Large intestine (tissue), 3 donors: ENCODE measurements around the gene MYH11. TPM values are rescaled to one million over a fixed set of nuclear protein-coding genes. Genes with fewer than 3 reads are reported as not detected.

Experiments
- DNase-seq, 2 donors: peaks; one replicate each; pipeline versions ENCODE4 v3.0.0 to v3.0.0-alpha.2; 2013
- H3K27ac ChIP-seq: one replicate; pipeline ENCODE4 v1.5.1; 2013; ENCODE audit warnings: low read length
- H3K27me3 ChIP-seq: 2 replicates; pipeline ENCODE4 v1.6.1; 2013; ENCODE audit warnings: low read length; ENCODE audit not compliant: control insufficient read depth, insufficient read depth
- H3K36me3 ChIP-seq: 2 replicates; pipeline ENCODE4 v1.6.1; 2013; ENCODE audit warnings: low read length; ENCODE audit not compliant: control insufficient read depth, insufficient read depth
- H3K4me1 ChIP-seq: one replicate; pipeline ENCODE4 v1.6.1; 2013; ENCODE audit warnings: low read length; ENCODE audit not compliant: control insufficient read depth, insufficient read depth
- H3K4me3 ChIP-seq: one replicate; pipeline ENCODE4 v1.5.1; 2013; ENCODE audit warnings: low read length
- H3K9me3 ChIP-seq: one replicate; pipeline ENCODE4 v1.6.1; 2013; ENCODE audit warnings: mild to moderate bottlenecking, low read depth, low read length, moderate library complexity; ENCODE audit not compliant: control insufficient read depth
- WGBS: methylation state at CpG from one replicate; pipeline ENCODE4 v1.1.5; 2013; ENCODE audit warnings: low lambda C conversion rate; ENCODE audit not compliant: insufficient coverage; 5-methylcytosine and 5-hydroxymethylcytosine counted together
- polyA plus RNA-seq: library from polyadenylated mRNA; unstranded; fragments of 120-200 nt; gene quantifications from one replicate; pipeline ENCODE4 v1.2.1, GENCODE V29; 2013

Gene MYH11
- polyA plus RNA-seq, 1 donor, result 401 TPM

- DNase-seq, result peak; percentile 64 to 83
- no CpG with 5 or more reads among the region's 18 CpGs for WGBS
- Histone ChIP-seq H3K4me3 (no peak overlapping the region), H3K27ac (no peak overlapping the region), H3K4me1 (no peaks in the 10 kb centered on the region), H3K36me3 (peaks cover 23% of the 10 kb centered on the region), H3K27me3 (no peaks in the 10 kb centered on the region), H3K9me3 (no peaks in the 10 kb centered on the region)
These were observed 130.1 kb downstream of the MYH11 start for GRCh38 chr16:15726715-15727114.

GRCh38 chr16:15725641-15726240 is 131.1 kb downstream of the MYH11 start:
- Histone ChIP-seq H3K36me3 (peaks cover 32% of the 10 kb centered on the region), H3K4me3 (no peak overlapping the region), H3K27ac (no peak overlapping the region), H3K4me1 (no peaks in the 10 kb centered on the region), H3K9me3 (no peaks in the 10 kb centered on the region), H3K27me3 (no peaks in the 10 kb centered on the region)
- 86% methylated on average over 1 of the region's 5 CpGs for WGBS
- DNase-seq, result no peak

GRCh38 chr16:15723808-15724207 is 133.0 kb downstream of the MYH11 start:
- WGBS, result 100% methylated on average over 1 of the region's 7 CpGs
- DNase-seq, result no peak
- H3K27ac ChIP-seq, result no peak overlapping the region
- H3K36me3 ChIP-seq, result peaks cover 41% of the 10 kb centered on the region
- H3K4me3 ChIP-seq, result no peak overlapping the region
- H3K4me1 ChIP-seq, result no peaks in the 10 kb centered on the region
- no peaks in the 10 kb centered on the region for H3K9me3 ChIP-seq
- no peaks in the 10 kb centered on the region for H3K27me3 ChIP-seq

GRCh38 chr16:15721018-15721417 is 135.8 kb downstream of the MYH11 start:
- no peak for DNase-seq
- peaks cover 56% of the 10 kb centered on the region for H3K36me3 ChIP-seq
- WGBS, result no CpG with 5 or more reads among the region's 14 CpGs
- H3K4me3 ChIP-seq, result no peak overlapping the region
- H3K27me3 ChIP-seq, result no peaks in the 10 kb centered on the region
- no peaks in the 10 kb centered on the region for H3K4me1 ChIP-seq
- no peak overlapping the region for H3K27ac ChIP-seq
- H3K9me3 ChIP-seq, result no peaks in the 10 kb centered on the region

GRCh38 chr16:15716694-15717447 is 140.0 kb downstream of the MYH11 start:
- WGBS, result 80% methylated on average over 1 of the region's 23 CpGs
- Histone ChIP-seq H3K9me3 (no peaks in the 10 kb centered on the region), H3K4me1 (no peaks in the 10 kb centered on the region), H3K4me3 (no peak overlapping the region), H3K27ac (no peak overlapping the region), H3K27me3 (no peaks in the 10 kb centered on the region), H3K36me3 (peaks cover 43% of the 10 kb centered on the region)
- DNase-seq, result no peak

- Histone ChIP-seq H3K9me3 (no peaks in the 10 kb centered on the region), H3K4me3 (no peak overlapping the region), H3K27me3 (no peaks in the 10 kb centered on the region), H3K36me3 (peaks cover 34% of the 10 kb centered on the region), H3K27ac (no peak overlapping the region), H3K4me1 (no peaks in the 10 kb centered on the region)
- no CpG with 5 or more reads among the region's 5 CpGs for whole genome bisulfite sequencing
- no peak for DNase-seq
These were observed 141.6 kb downstream of the MYH11 start for GRCh38 chr16:15715221-15715620.

GRCh38 chr16:15714393-15715172 is 142.2 kb downstream of the MYH11 start:
- Histone ChIP-seq H3K27ac (no peak overlapping the region), H3K27me3 (no peaks in the 10 kb centered on the region), H3K9me3 (no peaks in the 10 kb centered on the region), H3K36me3 (peaks cover 34% of the 10 kb centered on the region), H3K4me3 (no peak overlapping the region), H3K4me1 (no peaks in the 10 kb centered on the region)
- no peak for DNase-seq
- WGBS, result no CpG with 5 or more reads among the region's 29 CpGs

- WGBS, result no CpG with 5 or more reads among the region's 7 CpGs
- Histone ChIP-seq H3K4me1 (no peaks in the 10 kb centered on the region), H3K4me3 (no peak overlapping the region), H3K36me3 (peaks cover 19% of the 10 kb centered on the region), H3K27ac (no peak overlapping the region), H3K27me3 (no peaks in the 10 kb centered on the region), H3K9me3 (no peaks in the 10 kb centered on the region)
- DNase-seq, result no peak
These were observed 147.8 kb downstream of the MYH11 start for GRCh38 chr16:15708997-15709396.

GRCh38 chr16:15708096-15708495 is 148.7 kb downstream of the MYH11 start:
- no peak overlapping the region for H3K4me3 ChIP-seq
- no peaks in the 10 kb centered on the region for H3K27me3 ChIP-seq
- peaks cover 18% of the 10 kb centered on the region for H3K36me3 ChIP-seq
- H3K9me3 ChIP-seq, result no peaks in the 10 kb centered on the region
- no peak for DNase-seq
- no peak overlapping the region for H3K27ac ChIP-seq
- H3K4me1 ChIP-seq, result no peaks in the 10 kb centered on the region
- WGBS, result no CpG with 5 or more reads among the region's 12 CpGs

- WGBS, result no CpG with 5 or more reads among the region's 3 CpGs
- Histone ChIP-seq H3K4me1 (no peaks in the 10 kb centered on the region), H3K27me3 (no peaks in the 10 kb centered on the region), H3K4me3 (no peak overlapping the region), H3K9me3 (no peaks in the 10 kb centered on the region), H3K36me3 (peaks cover 21% of the 10 kb centered on the region), H3K27ac (no peak overlapping the region)
- DNase-seq, result no peak
These were observed 149.5 kb downstream of the MYH11 start for GRCh38 chr16:15707332-15707731.
